ENCODE results near the gene ZNF319. TPM values are rescaled to one million over a fixed set of nuclear protein-coding genes. Genes with fewer than 3 reads are reported as not detected.

ZNF319 gene
- total RNA-seq, 4 donors from 2014 or later = 4.1 to 12.2 (median 5.1) TPM

DNA sequence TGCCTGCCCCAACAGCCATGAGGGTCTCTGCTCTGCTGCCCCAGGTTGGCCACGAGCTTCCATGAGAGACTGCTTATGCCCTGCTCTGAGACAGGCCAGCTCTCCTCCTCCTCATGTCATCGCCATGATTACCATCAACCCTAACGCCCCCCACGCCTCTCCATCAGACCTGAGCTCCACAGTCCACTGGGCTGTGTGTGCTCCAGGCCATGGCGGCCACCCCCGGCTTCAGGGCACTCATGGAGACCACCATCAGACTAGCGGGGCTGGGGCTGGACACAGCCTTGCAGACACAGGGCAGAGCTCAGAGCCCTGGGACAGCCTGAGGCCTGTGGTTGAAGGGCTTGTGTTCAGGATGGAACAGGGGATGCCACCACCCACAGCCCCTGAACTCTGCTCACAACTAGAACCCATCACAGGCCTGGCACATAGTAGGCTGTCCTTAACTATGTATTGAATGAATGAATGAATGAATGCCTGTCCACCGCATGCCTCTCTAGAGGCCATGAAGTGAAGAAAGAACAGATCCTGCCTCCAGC, 44.1 kb downstream of the ZNF319 start:
- TF ChIP-seq CTCF (IDR thresholded peaks at IDR 0.05; ENCODE audit: low read depth) = no peak

DNA sequence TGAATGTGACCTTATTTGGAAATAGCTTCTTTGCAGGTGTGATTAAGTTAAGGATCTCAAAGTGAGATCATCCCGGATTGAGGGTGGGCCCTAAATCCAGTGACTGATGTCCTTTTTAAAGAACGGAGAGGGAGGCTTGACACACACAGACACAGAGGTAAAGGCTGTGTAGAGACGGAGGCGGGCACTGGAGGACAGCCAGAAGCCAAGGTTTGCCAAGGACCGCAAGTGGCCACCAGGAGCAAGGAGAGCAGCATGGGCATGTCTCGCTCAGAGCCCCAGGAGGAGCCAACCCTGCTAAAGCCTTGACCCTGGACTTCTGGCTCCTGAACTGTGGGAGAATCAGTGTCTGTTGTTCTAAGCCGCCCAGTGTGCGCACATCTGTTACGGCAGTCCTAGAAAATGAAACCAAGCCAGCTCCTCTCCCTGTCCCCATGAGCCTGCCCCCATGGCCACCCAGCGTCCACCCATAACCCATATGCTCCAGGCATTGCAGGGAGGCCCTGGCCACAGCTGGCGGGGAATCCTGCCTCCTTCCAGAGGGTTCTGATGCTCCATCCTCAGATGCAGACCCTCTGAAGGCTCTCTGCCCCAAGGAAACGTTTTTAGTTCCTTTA, 44.8 kb downstream of the ZNF319 start:
- TF ChIP-seq CTCF (IDR thresholded peaks at IDR 0.05; ENCODE audit: low read depth) = no peak

GRCh38 chr16:57953857-57954256, 46.6 kb downstream of the ZNF319 start:
- no peak for TF ChIP-seq CTCF (IDR thresholded peaks at IDR 0.05; ENCODE audit: low read depth)

DNA sequence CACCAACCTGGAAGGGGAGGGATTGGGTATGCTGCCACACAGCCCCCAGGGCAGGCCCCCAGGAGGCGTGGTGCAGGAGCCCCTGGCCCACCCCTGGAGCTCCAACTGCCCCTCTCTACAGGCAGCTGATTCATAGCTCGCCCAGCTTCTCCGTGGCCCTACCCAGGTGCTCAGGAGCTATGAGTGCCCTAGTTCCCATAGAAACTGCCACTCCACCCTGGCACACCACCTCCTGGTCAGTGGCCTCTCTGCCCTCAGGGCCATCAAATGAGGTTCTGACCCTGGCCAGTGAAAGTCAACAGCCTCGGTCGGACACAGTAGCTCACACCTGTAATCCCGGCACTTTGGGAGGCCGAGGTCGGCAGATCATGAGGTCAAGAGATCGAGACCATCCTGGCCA, 47.6 kb downstream of the ZNF319 start:
- TF ChIP-seq CTCF (IDR thresholded peaks at IDR 0.05; ENCODE audit: low read depth) = no peak

DNA sequence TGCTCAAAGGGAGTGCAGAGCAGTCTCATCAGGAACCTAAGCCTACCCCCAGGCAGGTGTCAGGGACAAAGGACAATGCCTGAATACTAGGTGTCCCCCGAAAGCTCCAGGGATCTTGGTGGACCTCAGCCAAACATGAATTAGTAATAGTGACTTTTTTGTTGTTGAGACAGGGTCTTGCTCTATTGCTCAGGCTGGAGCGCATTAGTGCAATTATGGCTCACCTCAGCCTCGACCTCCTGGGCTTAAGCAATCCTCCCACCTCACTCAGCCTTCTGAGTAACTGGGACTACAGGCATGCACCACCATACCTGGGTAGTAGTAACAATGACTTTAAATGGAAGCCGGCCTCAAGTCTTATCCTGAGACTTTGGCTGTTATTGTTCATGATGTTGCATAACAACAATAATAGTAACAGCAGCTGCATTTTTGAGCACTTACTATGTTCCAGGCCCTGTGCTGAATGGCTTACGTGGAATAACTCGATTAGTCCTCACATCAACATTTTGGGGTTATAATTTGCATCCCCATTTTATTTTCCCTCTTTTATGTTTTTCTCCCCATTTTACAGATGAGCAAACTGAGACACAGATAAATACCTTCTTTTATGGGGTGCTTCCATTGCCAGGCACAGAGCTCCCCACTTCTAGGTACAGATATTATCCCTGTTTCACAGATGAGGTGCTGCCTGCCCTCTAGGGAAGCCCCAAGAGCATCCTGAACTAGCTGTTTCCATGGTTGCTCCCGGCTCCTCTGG, 49.1 kb downstream of the ZNF319 start:
- TF ChIP-seq CTCF (IDR thresholded peaks at IDR 0.05; ENCODE audit: low read depth) = no peak

GRCh38 chr16:57950382-57950781, 50.1 kb downstream of the ZNF319 start:
- TF ChIP-seq CTCF (IDR thresholded peaks at IDR 0.05; ENCODE audit: low read depth) = no peak

GRCh38 chr16:57949595-57950238, 50.8 kb downstream of the ZNF319 start:
- no peak for TF ChIP-seq CTCF (IDR thresholded peaks at IDR 0.05; ENCODE audit: low read depth)

Data from subcutaneous adipose tissue (tissue), 4 donors.